Naive thymus-derived CD4-positive, alpha-beta T cell (primary cell): ENCODE results near the gene PRRG4. TPM values are rescaled to one million over a fixed set of nuclear protein-coding genes. Genes with fewer than 3 reads are reported as not detected.
"Not testable (repeated sequence)": the region's sequence is repeated elsewhere in the genome, so short reads cannot be mapped to it uniquely, and the experiment has no call there.

ENCODE experiments used
- ATAC-seq: fragments of 150-1000 bp; cut with Tn5 transposase; 2 replicates; pipeline ENCODE4 v1.10.0; 2021; ENCODE audit warnings: mild to moderate bottlenecking, moderate library complexity
- CTCF ChIA-PET: fragments of 350-600 bp; sonication (Branson Sonifier 250); formaldehyde crosslinking; loops from one replicate; lab custom pipeline; 2021; ENCODE audit warnings: antibody characterized with exemption; lab: Charles Lee
- POLR2A ChIA-PET: fragments of 350-600 bp; sonication (Branson Sonifier 250); formaldehyde crosslinking; loops from one replicate; lab custom pipeline; 2021; ENCODE audit warnings: antibody characterized with exemption, inconsistent platforms; lab: Charles Lee
- DNase-seq, 9 donors: peaks; one replicate each; pipeline versions ENCODE4 v3.0.0 to v3.0.0-alpha.2; 2020 to 2022; ENCODE audit warnings: mixed read lengths in 1 of 9
- H3K27ac ChIP-seq: one replicate; pipeline ENCODE4 v1.7.0; 2013; ENCODE audit warnings: mild to moderate bottlenecking, low read depth, low read length, moderate library complexity
- H3K27me3 ChIP-seq, 2 donors: one replicate each; pipeline ENCODE4 v1.7.0; 2013; ENCODE audit warnings: low read length in 2 of 2, mild to moderate bottlenecking in 2 of 2, moderate library complexity in 2 of 2; ENCODE audit not compliant: control insufficient read depth in 2 of 2, insufficient read depth in 2 of 2
- H3K36me3 ChIP-seq, 3 experiments: 1 replicate in 2 of 3; 2 replicates in 1 of 3; pipeline ENCODE4 v1.7.0; 2013; ENCODE audit warnings: low read length in 3 of 3, mild to moderate bottlenecking in 3 of 3, moderate library complexity in 1 of 3; ENCODE audit not compliant: insufficient read depth in 3 of 3, control insufficient read depth in 2 of 3
- H3K4me1 ChIP-seq, 2 donors: one replicate each; pipeline ENCODE4 v1.7.0; 2013; ENCODE audit warnings: low read length in 2 of 2, mild to moderate bottlenecking in 2 of 2, moderate library complexity in 1 of 2; ENCODE audit not compliant: control insufficient read depth in 2 of 2, insufficient read depth in 2 of 2
- H3K4me3 ChIP-seq: 2 replicates; pipeline ENCODE4 v1.7.0; 2013; ENCODE audit warnings: mild to moderate bottlenecking, low read length
- H3K9me3 ChIP-seq, 3 experiments: 1 replicate in 2 of 3; 2 replicates in 1 of 3; pipeline ENCODE4 v1.7.0; 2013; ENCODE audit warnings: low read length in 3 of 3; ENCODE audit not compliant: control insufficient read depth in 2 of 3
- H3K27ac Mint-ChIP-seq, 9 donors: one replicate each; pipeline ENCODE4 v1.8.0; 2020 to 2022; ENCODE audit warnings: mixed read lengths in 9 of 9, mild to moderate bottlenecking in 8 of 9, moderate library complexity in 5 of 9, inconsistent platforms in 2 of 9
- H3K27me3 Mint-ChIP-seq, 5 donors: one replicate each; pipeline ENCODE4 v1.8.0; 2021 to 2022; ENCODE audit warnings: mixed read lengths in 5 of 5, mild to moderate bottlenecking in 1 of 5
- H3K36me3 Mint-ChIP-seq, 5 donors: one replicate each; pipeline ENCODE4 v1.8.0; 2020 to 2022; ENCODE audit warnings: mixed read lengths in 5 of 5, mild to moderate bottlenecking in 3 of 5, inconsistent platforms in 1 of 5
- H3K4me1 Mint-ChIP-seq, 7 donors: one replicate each; pipeline ENCODE4 v1.8.0; 2020 to 2022; ENCODE audit warnings: mixed read lengths in 7 of 7, mild to moderate bottlenecking in 3 of 7, inconsistent platforms in 1 of 7
- H3K4me3 Mint-ChIP-seq, 10 donors: one replicate each; pipeline ENCODE4 v1.8.0; 2020 to 2022; ENCODE audit warnings: mild to moderate bottlenecking in 10 of 10, mixed read lengths in 10 of 10, moderate library complexity in 6 of 10, inconsistent platforms in 2 of 10
- H3K9me3 Mint-ChIP-seq, 11 donors: one replicate each; pipeline ENCODE4 v1.8.0; 2020 to 2022; ENCODE audit warnings: mixed read lengths in 11 of 11, mild to moderate bottlenecking in 4 of 11, inconsistent platforms in 1 of 11, moderate library complexity in 1 of 11
- intact Hi-C, 2 donors: fragments of 100-400 bp; cut with micrococcal nuclease; formaldehyde crosslinking; loops; one replicate each; pipeline ENCODE4 v1.15.1; 2023
- polyA plus RNA-seq, 2 donors: library from polyadenylated mRNA; unstranded; fragments of 300-500 nt; fragmentation: Illumina TruSeq; gene quantifications; one replicate each; pipeline ENCODE4 v1.2.3, GENCODE V29; 2021
- total RNA-seq, 6 experiments: library from RNA in 5 of 6; stranded (reverse) in 5 of 6; gene quantifications; 1 replicate in 5 of 6; 2 replicates in 1 of 6; pipeline ENCODE4 v1.2.3 and lab custom pipeline; 2021 to 2026

PRRG4 gene
- total and polyA plus RNA-seq, 7 experiments from 2014 or later: 0.11 to 2.3 (median 0.48) TPM; not detected in 4

GRCh38 chr11:32885556-32885955 lies 55.8 kb downstream of the PRRG4 start:
- CTCF ChIA-PET: interaction anchor here (0.9 to 1.1 kb wide), 2 partner anchors 29 to 180 kb away, joined by 3 to 4 read pairs; no protein-coding TSS in a partner anchor
- POLR2A ChIA-PET: no interaction called here

GRCh38 chr11:32886180-32886579 lies 56.5 kb downstream of the PRRG4 start:
- DNase-seq: no peak
- no peaks in the 10 kb centered on the region for H3K9me3 ChIP-seq
- H3K27me3 ChIP-seq: no peaks in the 10 kb centered on the region
- no peak overlapping the region for H3K4me3 ChIP-seq
- Mint-ChIP-seq H3K27me3 (peaks cover 0 to 18% (median 0%) of the 10 kb centered on the region in 5 donors), H3K4me3 (no peak overlapping the region), H3K36me3 (no peaks in the 10 kb centered on the region), H3K9me3 (no peaks in the 10 kb centered on the region), H3K27ac (no peak overlapping the region), H3K4me1 (peaks cover 0 to 6% (median under 1%) of the 10 kb centered on the region in 7 donors)
- ChIA-PET POLR2A (interaction anchor here (1.5 kb wide), 1 partner anchor 11 kb away, joined by 3 read pairs; no protein-coding TSS in a partner anchor), CTCF (interaction anchor here (0.9 kb wide), 1 partner anchor 179 kb away, joined by 4 read pairs; no protein-coding TSS in a partner anchor)
- no peaks in the 10 kb centered on the region for H3K36me3 ChIP-seq
- no peak for ATAC-seq
- intact Hi-C loops: loop anchor here in 1 of 2 donors (1.0 kb wide), 1 partner anchor 15 kb away; no protein-coding TSS in a partner anchor
- H3K4me1 ChIP-seq: no peaks in the 10 kb centered on the region
- H3K27ac ChIP-seq: no peak overlapping the region

More at GRCh38 chr11:32885556-32885955, 55.8 kb downstream of the PRRG4 start:
- Histone ChIP-seq H3K36me3 (no peaks in the 10 kb centered on the region), H3K9me3 (no peaks in the 10 kb centered on the region), H3K4me3 (no peak overlapping the region), H3K27me3 (no peaks in the 10 kb centered on the region), H3K4me1 (no peaks in the 10 kb centered on the region), H3K27ac (no peak overlapping the region)
- Mint-ChIP-seq H3K27me3 (peaks cover 0 to 14% (median 0%) of the 10 kb centered on the region in 5 donors), H3K27ac (no peak overlapping the region), H3K36me3 (no peaks in the 10 kb centered on the region), H3K4me1 (peaks cover 0 to 6% (median 0%) of the 10 kb centered on the region in 7 donors), H3K4me3 (no peak overlapping the region), H3K9me3 (no peaks in the 10 kb centered on the region)
- intact Hi-C loops: no loop called here
- no peak for ATAC-seq
- DNase-seq: no peak

GRCh38 chr11:32887707-32888383 lies 58.1 kb downstream of the PRRG4 start:
- CTCF ChIA-PET, H3K27ac ChIP-seq, H3K4me3 ChIP-seq, H3K36me3 Mint-ChIP-seq, H3K27me3 ChIP-seq, H3K27ac Mint-ChIP-seq, H3K9me3 ChIP-seq, H3K4me3 Mint-ChIP-seq, H3K4me1 ChIP-seq, H3K9me3 Mint-ChIP-seq, intact Hi-C loops, DNase-seq, POLR2A ChIA-PET, ATAC-seq, H3K36me3 ChIP-seq: not testable (repeated sequence)
- H3K4me1 Mint-ChIP-seq: peaks cover 4 to 13% (median 10%) of the 10 kb centered on the region in 7 donors
- peaks cover 0 to 25% (median 0%) of the 10 kb centered on the region in 5 donors for H3K27me3 Mint-ChIP-seq

GRCh38 chr11:32888384-32888710 lies 58.6 kb downstream of the PRRG4 start:
- POLR2A ChIA-PET: interaction anchor here (0.7 kb wide), 1 partner anchor 361 kb away, joined by 5 read pairs; no protein-coding TSS in a partner anchor
- CTCF ChIA-PET: not testable (repeated sequence)

GRCh38 chr11:32888805-32889204 lies 59.1 kb downstream of the PRRG4 start:
- Mint-ChIP-seq H3K9me3 (no peaks in the 10 kb centered on the region), H3K27ac (peak overlapping the region in 1 of 9 donors; percentile 20), H3K4me1 (peaks cover 6 to 13% (median 10%) of the 10 kb centered on the region in 7 donors), H3K36me3 (no peaks in the 10 kb centered on the region), H3K4me3 (no peak overlapping the region), H3K27me3 (peaks cover 0 to 25% (median 0%) of the 10 kb centered on the region in 5 donors)
- ChIA-PET POLR2A (interaction anchor here (0.7 kb wide), 1 partner anchor 360 kb away, joined by 5 read pairs; no protein-coding TSS in a partner anchor), CTCF (no interaction called here)
- Histone ChIP-seq H3K36me3 (peaks cover 0 to 6% (median 0%) of the 10 kb centered on the region in 3 experiments), H3K4me1 (peaks cover 5 to 7% of the 10 kb centered on the region in 2 donors), H3K27me3 (no peaks in the 10 kb centered on the region), H3K9me3 (no peaks in the 10 kb centered on the region), H3K4me3 (no peak overlapping the region), H3K27ac (no peak overlapping the region)
- DNase-seq (no peak), ATAC-seq (no peak)
- intact Hi-C loops: no loop called here

More at GRCh38 chr11:32888384-32888710, 58.6 kb downstream of the PRRG4 start:
- H3K27ac Mint-ChIP-seq, H3K9me3 ChIP-seq, H3K27me3 ChIP-seq, H3K27ac ChIP-seq, H3K36me3 ChIP-seq, DNase-seq, H3K9me3 Mint-ChIP-seq, H3K36me3 Mint-ChIP-seq, H3K4me1 ChIP-seq, intact Hi-C loops, ATAC-seq, H3K4me3 ChIP-seq, H3K4me3 Mint-ChIP-seq: not testable (repeated sequence)
- Mint-ChIP-seq H3K27me3 (peaks cover 0 to 25% (median 0%) of the 10 kb centered on the region in 5 donors), H3K4me1 (peaks cover 4 to 13% (median 10%) of the 10 kb centered on the region in 7 donors)

- POLR2A ChIA-PET: interaction anchor here (0.9 kb wide), 1 partner anchor 121 kb away, joined by 4 read pairs; no protein-coding TSS in a partner anchor
- Histone ChIP-seq H3K4me3 (no peak overlapping the region), H3K27ac (no peak overlapping the region), H3K27me3 (no peaks in the 10 kb centered on the region), H3K4me1 (peaks cover 5 to 15% of the 10 kb centered on the region in 2 donors), H3K36me3 (peaks cover 0 to 6% (median 0%) of the 10 kb centered on the region in 3 experiments), H3K9me3 (no peaks in the 10 kb centered on the region)
- intact Hi-C loops: loop anchor here (5.0 kb wide), 5 partner anchors 71 to 846 kb away; partner anchors contain the start of genes CD59 (in 1 of the 2), EIF3M (in 1 of the 2) and HIPK3 (in 1 of the 2)
- DNase-seq: no peak
- H3K9me3 Mint-ChIP-seq: no peaks in the 10 kb centered on the region
- no peak for ATAC-seq
- H3K4me1 Mint-ChIP-seq: peaks cover 18 to 31% (median 28%) of the 10 kb centered on the region in 7 donors
- CTCF ChIA-PET: no interaction called here
- peaks cover 0 to 3% (median 0%) of the 10 kb centered on the region in 5 donors for H3K36me3 Mint-ChIP-seq
- H3K27me3 Mint-ChIP-seq: peaks cover 0 to 21% (median 0%) of the 10 kb centered on the region in 5 donors
- H3K4me3 Mint-ChIP-seq: peak overlapping the region; percentile 83 to 96 (median 90)
- peak overlapping the region in 4 of 9 donors; percentile 85 to 95 (median 89) for H3K27ac Mint-ChIP-seq
These were observed 61.3 kb downstream of the PRRG4 start for GRCh38 chr11:32890843-32891656.
